HG03469 (cell line): ENCODE measurements around the gene ACOT11.

Source experiments
- ATAC-seq: cut with Tn5 transposase; IDR thresholded peaks from one replicate; pipeline ENCODE4 v1.9.1; 2021; ENCODE audit warnings: mild to moderate bottlenecking, moderate library complexity, moderate number of reproducible peaks; ENCODE audit not compliant: unreplicated experiment

The ACOT11 gene

GRCh38 chr1:54559771-54560231, 11.8 kb downstream of the ACOT11 start:
- no peak for ATAC-seq

GRCh38 chr1:54564312-54565112, 16.5 kb downstream of the ACOT11 start:
- no peak for ATAC-seq

- no peak for ATAC-seq
Observed at GRCh38 chr1:54565113-54565501, 17.1 kb downstream of the ACOT11 start.

- ATAC-seq = no peak
Observed at GRCh38 chr1:54566438-54567141, 18.6 kb downstream of the ACOT11 start.

- ATAC-seq = no peak
Observed at GRCh38 chr1:54567961-54568360, 19.9 kb downstream of the ACOT11 start.

- ATAC-seq = no peak
Observed at GRCh38 chr1:54569339-54569738, 21.3 kb downstream of the ACOT11 start.

GRCh38 chr1:54570161-54570560, 22.1 kb downstream of the ACOT11 start:
- ATAC-seq = no peak

GRCh38 chr1:54571326-54571725, 23.3 kb downstream of the ACOT11 start:
- no peak for ATAC-seq

- no peak for ATAC-seq
Observed at GRCh38 chr1:54571803-54572541, 23.9 kb downstream of the ACOT11 start.

- no peak for ATAC-seq
Observed at GRCh38 chr1:54572542-54572850, 24.5 kb downstream of the ACOT11 start.

- no peak for ATAC-seq
Observed at GRCh38 chr1:54574158-54574778, 26.2 kb downstream of the ACOT11 start.

GRCh38 chr1:54575161-54575560, 27.1 kb downstream of the ACOT11 start:
- ATAC-seq = no peak

GRCh38 chr1:54575605-54576290, 27.7 kb downstream of the ACOT11 start:
- ATAC-seq = no peak

- ATAC-seq = no peak
Observed at GRCh38 chr1:54577612-54578011, 29.6 kb downstream of the ACOT11 start.

GRCh38 chr1:54579337-54579781, 31.3 kb downstream of the ACOT11 start:
- ATAC-seq = no peak

GRCh38 chr1:54580856-54581550, 33.0 kb downstream of the ACOT11 start:
- ATAC-seq = no peak

GRCh38 chr1:54581621-54582035, 33.6 kb downstream of the ACOT11 start:
- no peak for ATAC-seq

GRCh38 chr1:54582566-54583306, 34.7 kb downstream of the ACOT11 start:
- no peak for ATAC-seq

GRCh38 chr1:54583307-54583686, 35.3 kb downstream of the ACOT11 start:
- no peak for ATAC-seq
